PFSK-1 (cell line): ENCODE measurements around the gene KXD1.

Experiments used
- FOXP2 ChIP-seq: optimal IDR thresholded peaks from 2 replicates; pipeline ENCODE3; 2011; ENCODE audit warnings: borderline replicate concordance, control low read depth, inconsistent platforms; ENCODE audit not compliant: insufficient read depth; ENCODE audit errors: extremely low read length, extremely low read depth
- POLR2AphosphoS5 ChIP-seq: IDR thresholded peaks from 2 replicates; pipeline ENCODE4 v1.6.1; 2012; ENCODE audit warnings: low read depth, mild to moderate bottlenecking, control low read depth, low read length, moderate library complexity
- REST ChIP-seq, 2 experiments: IDR thresholded peaks; 2 replicates each; pipeline versions ENCODE4 v1.6.1 to v1.8.0; 2011 to 2012; ENCODE audit warnings: low read depth in 2 of 2, low read length in 2 of 2, control low read depth in 1 of 2, inconsistent platforms in 1 of 2, mild to moderate bottlenecking in 1 of 2, moderate library complexity in 1 of 2; ENCODE audit not compliant: insufficient read depth in 1 of 2
- SIN3A ChIP-seq: IDR thresholded peaks from 2 replicates; pipeline ENCODE4 v1.6.1; 2012; ENCODE audit warnings: mild to moderate bottlenecking, low read length, moderate library complexity, borderline replicate concordance; ENCODE audit not compliant: insufficient read depth
- TAF1 ChIP-seq: IDR thresholded peaks from 2 replicates; pipeline ENCODE4 v1.6.1; 2012; ENCODE audit warnings: low read length, control low read depth, borderline replicate concordance; ENCODE audit not compliant: insufficient read depth

KXD1 gene

GRCh38 chr19:18562086-18562485 is 4.4 kb downstream of the KXD1 start:
- TF ChIP-seq TAF1 (no peak), POLR2AphosphoS5 (no peak), SIN3A (no peak), FOXP2 (no peak), REST (IDR thresholded peaks at IDR 0.05; ENCODE audit: insufficient read depth in 1 of 2, low read depth in 2 of 2, low read length in 2 of 2) (no peak)

GRCh38 chr19:18566953-18567352 is 9.3 kb downstream of the KXD1 start:
- TF ChIP-seq FOXP2 (no peak), SIN3A (no peak), REST (IDR thresholded peaks at IDR 0.05; ENCODE audit: insufficient read depth in 1 of 2, low read depth in 2 of 2, low read length in 2 of 2) (no peak), TAF1 (no peak), POLR2AphosphoS5 (no peak)

- TF ChIP-seq TAF1 (no peak), REST (IDR thresholded peaks at IDR 0.05; ENCODE audit: insufficient read depth in 1 of 2, low read depth in 2 of 2, low read length in 2 of 2) (no peak), FOXP2 (no peak), SIN3A (no peak), POLR2AphosphoS5 (no peak)
Observed at GRCh38 chr19:18568367-18568766, 10.7 kb downstream of the KXD1 start.

- TF ChIP-seq FOXP2 = peak; percentile 98
- peak in 1 of 2 experiments; percentile 59; a peak in 1 of 4 replicates for TF ChIP-seq REST (IDR thresholded peaks at IDR 0.05; ENCODE audit: insufficient read depth in 1 of 2, low read depth in 2 of 2, low read length in 2 of 2)
- TF ChIP-seq SIN3A = peak; percentile 99
- TF ChIP-seq TAF1 = peak; percentile 97
- TF ChIP-seq POLR2AphosphoS5 = peak; percentile 93
Observed at GRCh38 chr19:18571564-18572344, 14.1 kb downstream of the KXD1 start, which contains the start of gene UBA52. Gene UBA52, plus strand, starts transcription at chr19:18571857. Its CDS starts 1,444 bp downstream, at chr19:18573301.
